SK-N-SH (cell line): Measurements from ENCODE around the gene SGCA.

Experiments used
- CTCF ChIP-seq: fragments of 200-600 bp; sonication (generic); IDR thresholded peaks from 2 replicates; pipeline ENCODE4 v1.6.1; 2017; ENCODE audit warnings: antibody characterized with exemption, mild to moderate bottlenecking, moderate library complexity
- JUND ChIP-seq: IDR thresholded peaks from 2 replicates; pipeline ENCODE4 v1.4.0; 2012
- PBX3 ChIP-seq: IDR thresholded peaks from 2 replicates; pipeline ENCODE4; 2012
- RAD21 ChIP-seq: IDR thresholded peaks from 2 replicates; pipeline ENCODE4 v1.6.1; 2012; ENCODE audit warnings: mild to moderate bottlenecking, low read length
- RCOR1 ChIP-seq: fragments of 150-350 bp; IDR thresholded peaks from 2 replicates; pipeline ENCODE4 v1.6.1; 2017; ENCODE audit warnings: antibody characterized with exemption, low read length
- RFX5 ChIP-seq: IDR thresholded peaks from 2 replicates; pipeline ENCODE4 v1.6.1; 2012; ENCODE audit warnings: mild to moderate bottlenecking, improper control_type of control experiment, low read length
- RXRA ChIP-seq: IDR thresholded peaks from 2 replicates; pipeline ENCODE4 v1.4.0; 2012; ENCODE audit warnings: low read depth, mild to moderate bottlenecking, borderline replicate concordance
- SIN3A ChIP-seq: IDR thresholded peaks from 2 replicates; pipeline ENCODE4 v1.6.1; 2012; ENCODE audit warnings: low read depth, mild to moderate bottlenecking, low read length, moderate library complexity, borderline replicate concordance
- SMC3 ChIP-seq: IDR thresholded peaks from 2 replicates; pipeline ENCODE4 v1.6.1; 2012; ENCODE audit warnings: low read depth, low read length, improper control_type of control experiment
- TAF1 ChIP-seq: IDR thresholded peaks from 2 replicates; pipeline ENCODE4 v1.6.1; 2012; ENCODE audit warnings: low read depth, mild to moderate bottlenecking, low read length, moderate library complexity, borderline replicate concordance
- USF2 ChIP-seq: fragments of 150-350 bp; IDR thresholded peaks from 2 replicates; pipeline ENCODE4 v1.6.1; 2017; ENCODE audit warnings: antibody characterized with exemption, low read length, low read depth, borderline replicate concordance
- YY1 ChIP-seq: IDR thresholded peaks from 2 replicates; pipeline ENCODE4 v1.4.0; 2012; ENCODE audit warnings: low read depth, mild to moderate bottlenecking

GRCh38 chr17:50141745-50142110 lies 24.1 kb upstream of the SGCA start:
- TF ChIP-seq RAD21 (no peak), CTCF (no peak), JUND (no peak), SIN3A (no peak), SMC3 (no peak), TAF1 (no peak), RFX5 (no peak), YY1 (no peak), PBX3 (no peak), USF2 (no peak), RCOR1 (no peak), RXRA (no peak)
